IMR-90 (cell line): ENCODE results near the gene OR2T29.
"Not testable (repeated sequence)": the region's sequence is repeated elsewhere in the genome, so short reads cannot be mapped to it uniquely, and the experiment has no call there.

Experiments used
- CTCF ChIP-seq: conservative IDR thresholded peaks from 2 replicates; pipeline ENCODE4 v1.5.1; 2012; ENCODE audit warnings: mild to moderate bottlenecking, low read depth, low read length, improper control_type of control experiment
- MXI1 ChIP-seq: IDR thresholded peaks from 2 replicates; pipeline ENCODE4 v1.6.1; 2012; ENCODE audit warnings: low read depth, mild to moderate bottlenecking, low read length, moderate library complexity, borderline replicate concordance
- POLR2A ChIP-seq: IDR thresholded peaks from 2 replicates; pipeline ENCODE4 v1.6.1; 2012; ENCODE audit warnings: mild to moderate bottlenecking, low read depth, low read length
- RAD21 ChIP-seq: IDR thresholded peaks from 2 replicates; pipeline ENCODE4 v1.6.1; 2012; ENCODE audit warnings: low read length, improper control_type of control experiment
- RCOR1 ChIP-seq: IDR thresholded peaks from 2 replicates; pipeline ENCODE4 v1.6.1; 2012; ENCODE audit warnings: mild to moderate bottlenecking, low read length, improper control_type of control experiment; ENCODE audit not compliant: insufficient replicate concordance
- USF2 ChIP-seq: fragments of 150-350 bp; IDR thresholded peaks from 2 replicates; pipeline ENCODE4 v1.6.1; 2017; ENCODE audit warnings: mild to moderate bottlenecking, antibody characterized with exemption, low read length, low read depth

GRCh38 chr1:248510217-248510616 lies 52.4 kb downstream of the OR2T29 start:
- not testable (repeated sequence) for TF ChIP-seq CTCF, POLR2A, USF2, MXI1, RAD21, RCOR1
